ENCODE data around the gene BMPR2.
A peak's percentile ranks its signal among the peaks of the same experiment; 100 is the strongest.
"Not testable (repeated sequence)": the region's sequence is repeated elsewhere in the genome, so short reads cannot be mapped to it uniquely, and the experiment has no call there.

Gene BMPR2

GRCh38 chr2:202495230-202495604, 119.1 kb downstream of the BMPR2 start:
- Histone ChIP-seq H3K4me3 (ENCODE audit: low read length) (no peak overlapping the region), H3K9ac (ENCODE audit: low read depth, low read length) (no peak overlapping the region), H3K27me3 (ENCODE audit: insufficient read depth, low read length) (no peaks in the 10 kb centered on the region), H3K36me3 (ENCODE audit: insufficient read depth, low read length) (no peaks in the 10 kb centered on the region; the same call in 1 of the 2 replicates), H3K27ac (ENCODE audit: low read depth, low read length) (no peak overlapping the region), H3K9me3 (ENCODE audit: insufficient read depth, low read depth, low read length) (no peaks in the 10 kb centered on the region), H3K4me1 (ENCODE audit: insufficient read depth, low read length) (peaks cover 20% of the 10 kb centered on the region; the same call in 1 of the 2 replicates)
- whole genome bisulfite sequencing = 86% methylated on average over 23 of the region's 23 CpGs

DNA sequence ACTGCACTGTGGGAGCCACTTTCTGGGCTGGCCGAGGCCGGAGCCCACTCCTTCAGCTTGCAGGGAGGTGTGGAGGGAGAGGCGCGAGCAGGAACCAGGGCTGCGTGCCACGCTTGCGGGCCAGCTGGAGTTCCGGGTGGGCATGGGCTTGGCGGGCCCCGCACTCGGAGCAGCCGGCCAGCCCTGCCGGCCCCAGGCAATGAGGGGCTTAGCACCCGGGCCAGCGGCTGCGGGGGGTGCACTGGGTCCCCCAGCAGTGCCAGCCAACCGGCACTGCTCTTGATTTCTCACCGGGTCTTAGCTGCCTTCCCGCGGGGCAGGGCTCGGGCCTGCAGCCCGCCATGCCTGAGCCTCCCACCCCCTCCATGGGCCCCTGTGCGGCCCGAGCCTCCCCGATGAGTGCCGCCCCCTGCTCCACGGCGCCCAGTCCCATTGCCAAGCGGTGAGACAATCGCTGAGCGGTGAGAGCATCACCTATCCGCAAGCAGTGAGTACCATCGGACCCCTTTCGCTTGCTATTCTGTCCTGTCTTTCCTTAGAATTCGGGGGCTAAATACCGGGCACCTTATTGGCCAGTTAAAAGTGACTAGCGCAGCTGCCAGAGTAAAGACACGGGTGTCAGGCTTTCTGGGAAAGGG, 120.8 kb downstream of the BMPR2 start:
- not testable (repeated sequence) for H3K27me3 ChIP-seq (ENCODE audit: insufficient read depth, low read length); H3K36me3 ChIP-seq (ENCODE audit: insufficient read depth, low read length); H3K9ac ChIP-seq (ENCODE audit: low read depth, low read length); H3K27ac ChIP-seq (ENCODE audit: low read depth, low read length); H3K9me3 ChIP-seq (ENCODE audit: insufficient read depth, low read depth, low read length)
- H3K4me1 ChIP-seq (ENCODE audit: insufficient read depth, low read length) = peaks cover 20% of the 10 kb centered on the region; the same call in 1 of the 2 replicates
- WGBS = 63% methylated on average over 38 of the region's 38 CpGs
- peak overlapping the region; percentile 30; the same call in 1 of the 2 replicates for H3K4me3 ChIP-seq (ENCODE audit: low read length)

GRCh38 chr2:202497473-202497866, 121.3 kb downstream of the BMPR2 start:
- peaks cover 20% of the 10 kb centered on the region; the same call in 1 of the 2 replicates for H3K4me1 ChIP-seq (ENCODE audit: insufficient read depth, low read length)

GRCh38 chr2:202499841-202500240, 123.7 kb downstream of the BMPR2 start:
- not testable (repeated sequence) for H3K4me3 ChIP-seq (ENCODE audit: low read length); H3K27ac ChIP-seq (ENCODE audit: low read depth, low read length); H3K36me3 ChIP-seq (ENCODE audit: insufficient read depth, low read length); H3K4me1 ChIP-seq (ENCODE audit: insufficient read depth, low read length); H3K9me3 ChIP-seq (ENCODE audit: insufficient read depth, low read depth, low read length); H3K27me3 ChIP-seq (ENCODE audit: insufficient read depth, low read length); H3K9ac ChIP-seq (ENCODE audit: low read depth, low read length)
- WGBS = 96% methylated on average over 7 of the region's 7 CpGs

More at GRCh38 chr2:202497473-202497866, 121.3 kb downstream of the BMPR2 start:
- WGBS = 49% methylated on average over 7 of the region's 7 CpGs
- not testable (repeated sequence) for H3K27me3 ChIP-seq (ENCODE audit: insufficient read depth, low read length); H3K27ac ChIP-seq (ENCODE audit: low read depth, low read length); H3K9me3 ChIP-seq (ENCODE audit: insufficient read depth, low read depth, low read length); H3K36me3 ChIP-seq (ENCODE audit: insufficient read depth, low read length); H3K9ac ChIP-seq (ENCODE audit: low read depth, low read length)
- H3K4me3 ChIP-seq (ENCODE audit: low read length) = peak overlapping the region; percentile 30; the same call in 1 of the 2 replicates

GRCh38 chr2:202503276-202503675, 127.1 kb downstream of the BMPR2 start:
- H3K4me1 ChIP-seq (ENCODE audit: insufficient read depth, low read length); H3K27ac ChIP-seq (ENCODE audit: low read depth, low read length); H3K36me3 ChIP-seq (ENCODE audit: insufficient read depth, low read length); H3K9me3 ChIP-seq (ENCODE audit: insufficient read depth, low read depth, low read length); H3K27me3 ChIP-seq (ENCODE audit: insufficient read depth, low read length); H3K9ac ChIP-seq (ENCODE audit: low read depth, low read length); H3K4me3 ChIP-seq (ENCODE audit: low read length): not testable (repeated sequence)
- 95% methylated on average over 21 of the region's 21 CpGs for WGBS

DNA sequence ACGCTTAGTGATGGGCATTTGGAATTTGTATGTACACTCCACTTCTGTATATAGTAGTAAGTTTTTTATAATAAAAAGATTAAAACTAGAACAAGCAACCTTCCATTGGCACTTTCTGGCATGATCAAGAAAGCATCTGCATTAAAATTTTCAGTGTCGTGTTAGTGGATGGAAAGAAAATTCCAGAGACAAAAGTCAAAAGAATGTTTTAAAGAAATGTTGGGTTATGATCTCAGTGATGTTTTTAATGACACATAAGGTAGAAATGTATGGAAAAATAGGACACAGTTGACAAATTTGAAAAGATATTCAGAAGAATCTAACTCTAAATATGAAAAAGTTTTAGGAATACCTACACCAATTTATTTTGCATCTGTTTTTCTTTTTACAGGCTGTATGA, 132.6 kb downstream of the BMPR2 start:
- Histone ChIP-seq H3K36me3 (ENCODE audit: insufficient read depth, low read length) (peaks cover 3% of the 10 kb centered on the region; the same call in 1 of the 2 replicates), H3K9ac (ENCODE audit: low read depth, low read length) (no peak overlapping the region), H3K27me3 (ENCODE audit: insufficient read depth, low read length) (no peaks in the 10 kb centered on the region), H3K9me3 (ENCODE audit: insufficient read depth, low read depth, low read length) (no peaks in the 10 kb centered on the region), H3K4me3 (ENCODE audit: low read length) (no peak overlapping the region), H3K27ac (ENCODE audit: low read depth, low read length) (no peak overlapping the region), H3K4me1 (ENCODE audit: insufficient read depth, low read length) (no peaks in the 10 kb centered on the region)
- WGBS = 93% methylated on average over 1 of the region's 2 CpGs

GRCh38 chr2:202510911-202511310, 134.8 kb downstream of the BMPR2 start:
- Histone ChIP-seq H3K4me1 (ENCODE audit: insufficient read depth, low read length) (no peaks in the 10 kb centered on the region), H3K27ac (ENCODE audit: low read depth, low read length) (no peak overlapping the region), H3K27me3 (ENCODE audit: insufficient read depth, low read length) (no peaks in the 10 kb centered on the region), H3K36me3 (ENCODE audit: insufficient read depth, low read length) (peaks cover 15% of the 10 kb centered on the region), H3K9me3 (ENCODE audit: insufficient read depth, low read depth, low read length) (no peaks in the 10 kb centered on the region), H3K9ac (ENCODE audit: low read depth, low read length) (no peak overlapping the region), H3K4me3 (ENCODE audit: low read length) (no peak overlapping the region)
- WGBS = 97% methylated on average over 2 of the region's 3 CpGs

- Histone ChIP-seq H3K4me3 (ENCODE audit: low read length) (no peak overlapping the region), H3K27ac (ENCODE audit: low read depth, low read length) (no peak overlapping the region), H3K27me3 (ENCODE audit: insufficient read depth, low read length) (no peaks in the 10 kb centered on the region), H3K4me1 (ENCODE audit: insufficient read depth, low read length) (no peaks in the 10 kb centered on the region), H3K9ac (ENCODE audit: low read depth, low read length) (no peak overlapping the region), H3K36me3 (ENCODE audit: insufficient read depth, low read length) (peaks cover 23% of the 10 kb centered on the region), H3K9me3 (ENCODE audit: insufficient read depth, low read depth, low read length) (no peaks in the 10 kb centered on the region)
- 87% methylated on average over 2 of the region's 2 CpGs for WGBS
Measured at GRCh38 chr2:202512176-202512575, 136.0 kb downstream of the BMPR2 start.

DNA sequence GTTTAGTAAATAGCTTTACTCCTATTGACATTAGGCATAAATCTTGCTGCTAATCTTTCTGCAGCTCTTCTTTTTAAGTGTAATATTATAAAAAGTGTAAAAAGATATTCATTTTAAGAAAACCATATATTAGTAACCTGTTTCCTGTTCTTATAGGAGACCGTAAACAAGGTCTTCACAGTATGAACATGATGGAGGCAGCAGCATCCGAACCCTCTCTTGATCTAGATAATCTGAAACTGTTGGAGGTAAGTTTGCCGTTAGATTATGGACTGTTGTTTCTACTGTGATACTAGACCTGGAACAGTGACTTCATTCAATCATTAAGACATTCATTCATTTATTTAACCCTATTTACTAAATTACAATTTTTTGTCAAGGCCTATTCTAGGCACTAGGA, 138.6 kb downstream of the BMPR2 start:
- no peaks in the 10 kb centered on the region for H3K4me1 ChIP-seq (ENCODE audit: insufficient read depth, low read length)
- H3K27ac ChIP-seq (ENCODE audit: low read depth, low read length) = no peak overlapping the region
- H3K9ac ChIP-seq (ENCODE audit: low read depth, low read length) = no peak overlapping the region
- H3K4me3 ChIP-seq (ENCODE audit: low read length) = no peak overlapping the region
- WGBS = 97% methylated on average over 3 of the region's 3 CpGs
- no peaks in the 10 kb centered on the region for H3K27me3 ChIP-seq (ENCODE audit: insufficient read depth, low read length)
- H3K9me3 ChIP-seq (ENCODE audit: insufficient read depth, low read depth, low read length) = no peaks in the 10 kb centered on the region
- H3K36me3 ChIP-seq (ENCODE audit: insufficient read depth, low read length) = peaks cover 37% of the 10 kb centered on the region

DNA sequence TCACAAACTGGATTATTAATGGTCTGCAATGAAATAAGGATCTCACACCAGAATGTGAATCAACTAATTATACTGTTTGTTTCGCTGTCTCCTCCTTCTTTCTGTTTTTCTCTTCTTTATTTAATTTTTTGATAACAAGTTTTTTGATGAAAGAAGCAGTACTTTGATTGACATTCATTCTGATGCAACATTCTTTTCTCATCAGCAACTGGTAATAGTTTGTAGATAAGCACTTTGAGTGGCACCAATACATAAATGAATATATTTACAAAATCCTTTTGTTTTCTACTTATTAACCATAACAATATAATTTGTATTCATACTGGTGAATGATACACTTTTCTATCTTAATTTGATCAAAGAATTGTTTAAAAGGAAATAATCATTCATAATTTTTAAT, 143.3 kb downstream of the BMPR2 start:
- no peak overlapping the region for H3K9ac ChIP-seq (ENCODE audit: low read depth, low read length)
- no peak overlapping the region for H3K27ac ChIP-seq (ENCODE audit: low read depth, low read length)
- no CpG with 5 or more reads among the region's 1 CpG for WGBS
- H3K27me3 ChIP-seq (ENCODE audit: insufficient read depth, low read length) = no peaks in the 10 kb centered on the region
- no peaks in the 10 kb centered on the region for H3K9me3 ChIP-seq (ENCODE audit: insufficient read depth, low read depth, low read length)
- H3K4me3 ChIP-seq (ENCODE audit: low read length) = no peak overlapping the region
- peaks cover 56% of the 10 kb centered on the region for H3K36me3 ChIP-seq (ENCODE audit: insufficient read depth, low read length)
- H3K4me1 ChIP-seq (ENCODE audit: insufficient read depth, low read length) = no peaks in the 10 kb centered on the region

- Histone ChIP-seq H3K27ac (ENCODE audit: low read depth, low read length) (no peak overlapping the region), H3K36me3 (ENCODE audit: insufficient read depth, low read length) (peaks cover 38% of the 10 kb centered on the region), H3K4me3 (ENCODE audit: low read length) (no peak overlapping the region), H3K4me1 (ENCODE audit: insufficient read depth, low read length) (no peaks in the 10 kb centered on the region), H3K27me3 (ENCODE audit: insufficient read depth, low read length) (no peaks in the 10 kb centered on the region), H3K9me3 (ENCODE audit: insufficient read depth, low read depth, low read length) (no peaks in the 10 kb centered on the region), H3K9ac (ENCODE audit: low read depth, low read length) (no peak overlapping the region)
Measured at GRCh38 chr2:202521470-202521869, 145.3 kb downstream of the BMPR2 start.

GRCh38 chr2:202529389-202529788, 153.3 kb downstream of the BMPR2 start:
- H3K27me3 ChIP-seq (ENCODE audit: insufficient read depth, low read length) = no peaks in the 10 kb centered on the region
- H3K36me3 ChIP-seq (ENCODE audit: insufficient read depth, low read length) = peaks cover 26% of the 10 kb centered on the region
- WGBS = 100% methylated on average over 1 of the region's 1 CpG
- no peaks in the 10 kb centered on the region for H3K4me1 ChIP-seq (ENCODE audit: insufficient read depth, low read length)
- no peak overlapping the region for H3K4me3 ChIP-seq (ENCODE audit: low read length)
- no peaks in the 10 kb centered on the region for H3K9me3 ChIP-seq (ENCODE audit: insufficient read depth, low read depth, low read length)
- no peak overlapping the region for H3K9ac ChIP-seq (ENCODE audit: low read depth, low read length)
- no peak overlapping the region for H3K27ac ChIP-seq (ENCODE audit: low read depth, low read length)
